GM12878 (cell line): Measurements from ENCODE around the gene ZYG11B.

ENCODE experiments used
- GATAD2B ChIP-seq: fragments of 450-650 bp; conservative IDR thresholded peaks from 2 replicates; pipeline ENCODE4 v1.6.1; 2017; ENCODE audit warnings: low read depth, mild to moderate bottlenecking, moderate library complexity
- KAT2A ChIP-seq: conservative IDR thresholded peaks from 2 replicates; pipeline ENCODE4 v1.6.1; 2011; ENCODE audit warnings: low read depth, low read length; ENCODE audit not compliant: control insufficient read depth
- SIN3A ChIP-seq: IDR thresholded peaks from 2 replicates; pipeline ENCODE4 v1.6.1; 2012; ENCODE audit warnings: low read depth, low read length, improper control_type of control experiment
- SMC3 ChIP-seq: IDR thresholded peaks from 2 replicates; pipeline ENCODE4 v1.6.1; 2011; ENCODE audit warnings: low read length, improper control_type of control experiment, borderline replicate concordance
- YBX1 ChIP-seq: fragments of 450-650 bp; IDR thresholded peaks from 2 replicates; pipeline ENCODE4 v1.6.1; 2016; ENCODE audit warnings: antibody characterized with exemption
- TF ChIP-seq, protein P1 (sequence below), 3 experiments: IDR thresholded peaks in 2 of 3; conservative IDR thresholded peaks in 1 of 3; 2 replicates each; pipeline ENCODE4 v1.5.1; 2011; ENCODE audit warnings: low read depth in 3 of 3, low read length in 3 of 3, mild to moderate bottlenecking in 3 of 3, control low read depth in 2 of 3, moderate library complexity in 2 of 3, inconsistent platforms in 1 of 3, mixed read lengths in 1 of 3; ENCODE audit not compliant: control insufficient read depth in 2 of 3, insufficient read depth in 1 of 3; ENCODE audit errors: extremely low read depth in 1 of 3

DNA sequence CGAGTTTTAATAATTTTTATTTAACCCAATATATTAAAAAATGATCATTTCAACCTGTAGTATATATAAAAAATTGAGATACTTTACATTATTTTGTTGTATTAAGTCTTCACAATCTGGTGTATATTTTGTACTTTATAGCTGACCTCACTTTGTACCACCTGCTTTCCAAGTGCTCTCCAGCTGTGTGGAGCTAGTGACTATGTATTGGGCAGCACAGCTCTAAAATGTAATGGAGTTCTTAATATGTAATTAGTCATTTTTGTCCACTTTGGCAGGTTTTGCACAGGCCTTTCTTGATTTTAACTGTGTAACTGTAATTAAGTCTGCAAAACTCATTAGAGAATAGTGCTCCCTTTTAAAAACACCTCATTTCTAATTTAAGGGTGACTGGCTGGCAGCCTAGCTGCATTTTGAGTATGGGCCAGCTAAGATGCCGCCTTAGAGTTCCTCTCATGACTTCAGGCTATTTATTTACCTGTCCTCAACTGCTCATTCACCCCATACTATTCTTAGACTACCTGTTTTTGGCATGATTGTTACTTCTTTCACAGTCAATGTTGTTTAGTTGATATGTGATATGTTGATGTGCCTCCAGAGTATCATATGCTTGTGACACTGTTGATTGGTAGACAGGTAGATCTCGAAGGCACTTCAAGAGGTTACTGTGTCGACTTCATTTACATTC, 43.2 kb downstream of the ZYG11B start:
- TF ChIP-seq GATAD2B (no peak), YBX1 (no peak), SMC3 (no peak), KAT2A (no peak), SIN3A (no peak)
- TF ChIP-seq, protein P1, sequence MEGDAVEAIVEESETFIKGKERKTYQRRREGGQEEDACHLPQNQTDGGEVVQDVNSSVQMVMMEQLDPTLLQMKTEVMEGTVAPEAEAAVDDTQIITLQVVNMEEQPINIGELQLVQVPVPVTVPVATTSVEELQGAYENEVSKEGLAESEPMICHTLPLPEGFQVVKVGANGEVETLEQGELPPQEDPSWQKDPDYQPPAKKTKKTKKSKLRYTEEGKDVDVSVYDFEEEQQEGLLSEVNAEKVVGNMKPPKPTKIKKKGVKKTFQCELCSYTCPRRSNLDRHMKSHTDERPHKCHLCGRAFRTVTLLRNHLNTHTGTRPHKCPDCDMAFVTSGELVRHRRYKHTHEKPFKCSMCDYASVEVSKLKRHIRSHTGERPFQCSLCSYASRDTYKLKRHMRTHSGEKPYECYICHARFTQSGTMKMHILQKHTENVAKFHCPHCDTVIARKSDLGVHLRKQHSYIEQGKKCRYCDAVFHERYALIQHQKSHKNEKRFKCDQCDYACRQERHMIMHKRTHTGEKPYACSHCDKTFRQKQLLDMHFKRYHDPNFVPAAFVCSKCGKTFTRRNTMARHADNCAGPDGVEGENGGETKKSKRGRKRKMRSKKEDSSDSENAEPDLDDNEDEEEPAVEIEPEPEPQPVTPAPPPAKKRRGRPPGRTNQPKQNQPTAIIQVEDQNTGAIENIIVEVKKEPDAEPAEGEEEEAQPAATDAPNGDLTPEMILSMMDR (IDR thresholded peaks at IDR 0.05 in 2 of 3, conservative IDR thresholded peaks at IDR 0.05 in 1 of 3; ENCODE audit: control insufficient read depth in 2 of 3, extremely low read depth in 1 of 3, insufficient read depth in 1 of 3, low read depth in 3 of 3, low read length in 3 of 3): no peak
